Progenitor cell of endocrine pancreas (in vitro differentiated cells): ENCODE measurements around the gene VPS13C. TPM values are rescaled to one million over a fixed set of nuclear protein-coding genes. Genes with fewer than 3 reads are reported as not detected.

Source experiments
- DNase-seq: peaks from one replicate; pipeline ENCODE4 v3.0.0; 2021; ENCODE audit warnings: low spot score; ENCODE audit not compliant: unreplicated experiment
- H3K27ac Mint-ChIP-seq: 2 replicates; pipeline ENCODE4 v1.8.0; 2021; ENCODE audit warnings: mild to moderate bottlenecking, moderate library complexity, mixed read lengths
- H3K27me3 Mint-ChIP-seq: 2 replicates; pipeline ENCODE4 v1.8.0; 2021; ENCODE audit warnings: mixed read lengths
- H3K36me3 Mint-ChIP-seq: 2 replicates; pipeline ENCODE4 v1.8.0; 2022; ENCODE audit warnings: mixed read lengths; ENCODE audit not compliant: insufficient read depth
- H3K4me1 Mint-ChIP-seq: 2 replicates; pipeline ENCODE4 v1.8.0; 2021; ENCODE audit warnings: low read depth, mixed read lengths
- H3K4me3 Mint-ChIP-seq: 2 replicates; pipeline ENCODE4 v1.8.0; 2021; ENCODE audit warnings: low read depth, mild to moderate bottlenecking, moderate library complexity, mixed read lengths
- H3K9me3 Mint-ChIP-seq: 2 replicates; pipeline ENCODE4 v1.8.0; 2021; ENCODE audit warnings: low read depth, mixed read lengths
- CTCF ChIP-seq: fragments of 200-600 bp; sonication (generic); IDR thresholded peaks from one replicate; pipeline ENCODE4 v1.5.0; 2021; ENCODE audit warnings: antibody characterized with exemption, mild to moderate bottlenecking; ENCODE audit not compliant: unreplicated experiment
- total RNA-seq: library from RNA; stranded (reverse); gene quantifications from 2 replicates; pipeline ENCODE4 v1.2.1, GENCODE V29; 2021

The VPS13C gene
- total RNA-seq, 1 donor from 2014 or later, result 47.7 TPM

DNA sequence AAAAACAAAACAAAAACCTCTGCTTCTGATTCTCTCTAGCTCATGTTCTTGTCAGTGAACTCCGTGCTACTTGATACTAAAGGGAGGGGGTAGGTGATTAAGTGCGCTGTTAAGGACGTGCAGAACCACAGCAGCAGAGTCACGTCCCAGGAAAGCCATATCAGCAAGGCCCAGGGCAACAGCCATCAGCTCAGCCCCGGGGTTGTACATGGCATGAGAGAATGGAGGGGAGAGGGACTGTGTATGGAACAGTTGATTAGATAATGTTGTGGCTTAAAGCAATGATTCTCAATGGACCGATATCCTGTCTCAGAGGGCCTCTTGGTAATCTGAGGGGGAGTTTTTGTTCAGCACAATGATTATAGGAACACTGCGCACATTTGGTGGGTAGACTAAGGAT lies 34.1 kb upstream of the VPS13C start:
- H3K4me1 Mint-ChIP-seq, result peaks cover 5% of the 10 kb centered on the region
- DNase-seq, result no peak
- no peak overlapping the region for H3K4me3 Mint-ChIP-seq

GRCh38 chr15:62093809-62094208 lies 33.6 kb upstream of the VPS13C start:
- Mint-ChIP-seq H3K4me3 (no peak overlapping the region), H3K27ac (no peak overlapping the region), H3K27me3 (peaks cover 3% of the 10 kb centered on the region), H3K9me3 (no peaks in the 10 kb centered on the region), H3K36me3 (no peaks in the 10 kb centered on the region), H3K4me1 (peaks cover 5% of the 10 kb centered on the region)
- no peak for DNase-seq
- TF ChIP-seq CTCF, result no peak

More for the DNA sequence above, 34.1 kb upstream of the VPS13C start:
- TF ChIP-seq CTCF, result no peak
- no peaks in the 10 kb centered on the region for H3K36me3 Mint-ChIP-seq
- peaks cover 3% of the 10 kb centered on the region for H3K27me3 Mint-ChIP-seq
- no peaks in the 10 kb centered on the region for H3K9me3 Mint-ChIP-seq
- H3K27ac Mint-ChIP-seq, result no peak overlapping the region

DNA sequence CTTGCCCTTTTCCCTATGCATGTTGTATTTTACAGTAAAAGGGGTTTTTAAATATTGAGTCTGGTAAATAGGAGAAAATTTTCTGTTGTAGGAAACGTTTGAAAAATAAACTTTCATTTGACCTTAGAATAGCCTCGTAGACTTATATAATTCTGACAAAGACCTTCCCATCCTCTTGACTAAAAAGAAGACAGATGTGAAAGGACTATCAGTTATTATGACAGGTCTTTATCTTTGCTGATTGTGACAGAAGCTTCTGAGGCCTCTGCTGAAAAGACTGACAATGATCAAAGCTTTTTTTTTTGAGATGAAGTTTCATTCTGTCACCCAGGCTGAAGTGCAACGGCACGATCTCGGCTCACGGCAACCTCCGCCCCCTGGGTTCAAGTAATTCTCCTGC lies 30.7 kb upstream of the VPS13C start:
- Mint-ChIP-seq H3K36me3 (no peaks in the 10 kb centered on the region), H3K27me3 (no peaks in the 10 kb centered on the region), H3K4me3 (no peak overlapping the region), H3K4me1 (peaks cover 13% of the 10 kb centered on the region), H3K27ac (no peak overlapping the region), H3K9me3 (no peaks in the 10 kb centered on the region)
- no peak for DNase-seq
- TF ChIP-seq CTCF, result no peak

GRCh38 chr15:62089616-62090015 lies 29.4 kb upstream of the VPS13C start:
- no peak for DNase-seq
- Mint-ChIP-seq H3K27ac (no peak overlapping the region), H3K9me3 (no peaks in the 10 kb centered on the region), H3K27me3 (no peaks in the 10 kb centered on the region), H3K4me1 (peaks cover 13% of the 10 kb centered on the region), H3K36me3 (no peaks in the 10 kb centered on the region), H3K4me3 (no peak overlapping the region)
- no peak for TF ChIP-seq CTCF

- DNase-seq, result no peak
- H3K4me1 Mint-ChIP-seq, result peaks cover 9% of the 10 kb centered on the region
- H3K27ac Mint-ChIP-seq, result no peak overlapping the region
- H3K27me3 Mint-ChIP-seq, result no peaks in the 10 kb centered on the region
- no peak overlapping the region for H3K4me3 Mint-ChIP-seq
- TF ChIP-seq CTCF, result no peak
- H3K9me3 Mint-ChIP-seq, result peaks cover 6% of the 10 kb centered on the region
- peaks cover 1% of the 10 kb centered on the region for H3K36me3 Mint-ChIP-seq
Observed at GRCh38 chr15:62088353-62088693, 28.1 kb upstream of the VPS13C start.
